Measurements from ENCODE around the gene QKI.
A peak's percentile ranks its signal among the peaks of the same experiment; 100 is the strongest.

Gene QKI

GRCh38 chr6:163554032-163554431 lies 139.5 kb downstream of the QKI start:
- no peak for TF ChIP-seq MAX (IDR thresholded peaks at IDR 0.05)
- no peak for TF ChIP-seq FOXM1 (IDR thresholded peaks at IDR 0.05; ENCODE audit: borderline replicate concordance, low read depth)
- TF ChIP-seq EP300 (IDR thresholded peaks at IDR 0.05; ENCODE audit: borderline replicate concordance): no peak
- TF ChIP-seq EGR1 (IDR thresholded peaks at IDR 0.05): no peak
- no peak for TF ChIP-seq CREB1 (IDR thresholded peaks at IDR 0.05; ENCODE audit: low read depth)
- no peak for TF ChIP-seq USF1 (IDR thresholded peaks at IDR 0.05)
- no peak for TF ChIP-seq CEBPB (IDR thresholded peaks at IDR 0.05)
- TF ChIP-seq REST (IDR thresholded peaks at IDR 0.05; ENCODE audit: low read depth): no peak
- no peak for TF ChIP-seq TCF12 (IDR thresholded peaks at IDR 0.05; ENCODE audit: low read depth)
- no peak for TF ChIP-seq ZBTB7A (IDR thresholded peaks at IDR 0.05; ENCODE audit: low read depth)
- no peak for TF ChIP-seq NFIC (IDR thresholded peaks at IDR 0.05)
- no peak for TF ChIP-seq YY1 (IDR thresholded peaks at IDR 0.05; ENCODE audit: low read depth)
- TF ChIP-seq RAD21 (IDR thresholded peaks at IDR 0.05; ENCODE audit: low read depth): no peak
- TF ChIP-seq TEAD4 (IDR thresholded peaks at IDR 0.05): no peak
- TF ChIP-seq TAF1 (IDR thresholded peaks at IDR 0.05; ENCODE audit: low read depth): no peak

GRCh38 chr6:163554663-163555062 lies 140.1 kb downstream of the QKI start:
- TF ChIP-seq EP300 (IDR thresholded peaks at IDR 0.05; ENCODE audit: borderline replicate concordance): no peak
- TF ChIP-seq RAD21 (IDR thresholded peaks at IDR 0.05; ENCODE audit: low read depth): peak; percentile 79
- no peak for TF ChIP-seq TAF1 (IDR thresholded peaks at IDR 0.05; ENCODE audit: low read depth)
- no peak for TF ChIP-seq TEAD4 (IDR thresholded peaks at IDR 0.05)
- no peak for TF ChIP-seq ZBTB7A (IDR thresholded peaks at IDR 0.05; ENCODE audit: low read depth)
- TF ChIP-seq CEBPB (IDR thresholded peaks at IDR 0.05): no peak

DNA sequence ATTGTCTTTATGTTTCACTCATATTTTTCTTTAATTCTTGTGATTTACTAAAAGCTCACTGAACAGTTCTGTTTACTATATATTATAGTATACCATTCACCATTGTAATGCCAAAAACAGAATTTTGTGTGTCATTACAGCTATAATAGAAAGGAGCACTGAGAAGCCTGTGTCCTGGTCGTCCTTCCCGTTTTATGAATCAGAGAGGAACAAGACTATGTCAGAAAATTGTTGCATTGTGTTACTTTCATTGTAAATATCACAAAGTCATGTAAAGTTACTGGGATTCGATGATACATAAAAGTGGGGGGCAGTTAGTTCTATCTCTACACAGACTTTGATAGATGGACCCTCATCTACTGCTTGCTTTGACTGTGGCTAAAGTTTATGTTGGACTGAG lies 145.1 kb downstream of the QKI start:
- TF ChIP-seq EGR1 (IDR thresholded peaks at IDR 0.05) (no peak), NFIC (IDR thresholded peaks at IDR 0.05) (no peak), CEBPB (IDR thresholded peaks at IDR 0.05) (no peak)

GRCh38 chr6:163563318-163563717 lies 148.8 kb downstream of the QKI start:
- TF ChIP-seq CREB1 (IDR thresholded peaks at IDR 0.05; ENCODE audit: low read depth) (no peak), TEAD4 (IDR thresholded peaks at IDR 0.05) (no peak), REST (IDR thresholded peaks at IDR 0.05; ENCODE audit: low read depth) (no peak), TCF12 (IDR thresholded peaks at IDR 0.05; ENCODE audit: low read depth) (no peak), USF1 (IDR thresholded peaks at IDR 0.05) (no peak), TAF1 (IDR thresholded peaks at IDR 0.05; ENCODE audit: low read depth) (no peak), YY1 (IDR thresholded peaks at IDR 0.05; ENCODE audit: low read depth) (no peak)

- TF ChIP-seq NFIC (IDR thresholded peaks at IDR 0.05): no peak
- TF ChIP-seq REST (IDR thresholded peaks at IDR 0.05; ENCODE audit: low read depth): no peak
- TF ChIP-seq CREB1 (IDR thresholded peaks at IDR 0.05; ENCODE audit: low read depth): no peak
- no peak for TF ChIP-seq TEAD4 (IDR thresholded peaks at IDR 0.05)
- no peak for TF ChIP-seq MAX (IDR thresholded peaks at IDR 0.05)
- TF ChIP-seq CEBPB (IDR thresholded peaks at IDR 0.05): no peak
Measured at GRCh38 chr6:163564534-163564933, 150.0 kb downstream of the QKI start.
